Prostate gland (tissue), 2 donors: Measurements from ENCODE around the gene CRMP1. TPM values are rescaled to one million over a fixed set of nuclear protein-coding genes. Genes with fewer than 3 reads are reported as not detected.

Source experiments
- DNase-seq: peaks from one replicate; pipeline ENCODE4 v3.0.0-alpha.2; 2019; ENCODE audit warnings: low spot score
- H3K27ac ChIP-seq, 2 donors: fragments of 200-600 bp; sonication (generic); 2 replicates each; pipeline ENCODE4 v1.5.1; 2017 to 2019
- H3K27me3 ChIP-seq: fragments of 200-600 bp; sonication (generic); replicated peaks from 2 replicates; pipeline ENCODE4 v1.5.1; 2019; ENCODE audit not compliant: insufficient read depth
- H3K36me3 ChIP-seq, 2 donors: fragments of 200-600 bp; sonication (generic); 1 replicate in 1 of 2; 2 replicates in 1 of 2; pipeline versions ENCODE4 v1.5.1 to v1.8.1; 2017 to 2019
- H3K4me1 ChIP-seq: fragments of 200-600 bp; sonication (generic); replicated peaks from 2 replicates; pipeline ENCODE4 v1.5.1; 2019
- H3K4me3 ChIP-seq, 2 donors: fragments of 200-600 bp; sonication (generic); 2 replicates each; pipeline ENCODE4 v1.5.1; 2017 to 2019
- H3K9me3 ChIP-seq: fragments of 200-600 bp; sonication (generic); 2 replicates; pipeline ENCODE4 v1.5.1; 2017
- POLR2A ChIP-seq: fragments of 450-650 bp; IDR thresholded peaks from one replicate; pipeline ENCODE4 v1.6.1; 2016; ENCODE audit warnings: antibody characterized with exemption, mild to moderate bottlenecking
- POLR2AphosphoS5 ChIP-seq: sonication (generic); formaldehyde crosslinking; IDR thresholded peaks from one replicate; pipeline ENCODE4 v1.6.1; 2017; ENCODE audit warnings: antibody characterized with exemption
- WGBS: methylation state at CpG from one replicate; pipeline ENCODE4 v1.1.5; 2018; 5-methylcytosine and 5-hydroxymethylcytosine counted together
- intact Hi-C: fragments of 100-400 bp; cut with DNase I; formaldehyde crosslinking; loops from one replicate; pipeline ENCODE4 v1.14.2; 2022
- total RNA-seq, 2 donors: library from RNA; depleted of rRNA; stranded (reverse); fragments of >200 nt; gene quantifications; one replicate each; pipeline ENCODE4 v1.1.0, GENCODE V29; 2016
- TF ChIP-seq, protein P1 (sequence below), 4 experiments: fragments of 200-600 bp in 2 of 4; fragments of 450-650 bp in 2 of 4; sonication (generic) in 2 of 4; IDR thresholded peaks; 1 replicate in 3 of 4; 2 replicates in 1 of 4; pipeline ENCODE4 v1.5.1; 2016 to 2019; ENCODE audit warnings: antibody characterized with exemption in 4 of 4, mild to moderate bottlenecking in 2 of 4, moderate library complexity in 2 of 4

CRMP1 gene
- total RNA-seq, 2 donors from 2014 or later = 1.4 to 6.0 TPM

DNA sequence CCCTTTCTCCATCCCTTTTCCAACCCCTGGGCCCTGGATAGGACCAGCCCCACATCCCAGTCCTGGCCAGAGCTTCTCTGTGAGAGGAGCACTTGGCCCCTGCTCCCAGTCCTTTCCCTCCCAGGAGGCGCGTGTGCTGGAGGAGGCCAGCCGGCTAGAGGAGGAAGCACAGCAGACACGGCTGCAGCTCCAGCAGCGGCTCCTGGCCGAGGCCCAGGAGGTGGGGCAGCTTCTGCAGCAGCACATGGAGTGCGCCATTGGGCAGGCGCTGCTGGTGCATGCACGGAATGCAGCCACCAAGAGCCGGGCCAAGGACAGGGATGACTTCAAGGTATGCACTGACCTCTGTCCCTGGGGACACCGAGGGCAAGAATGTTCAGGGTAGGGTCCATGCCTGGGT, 94.4 kb downstream of the CRMP1 start:
- DNase-seq = no peak
- intact Hi-C loops = no loop called here
- no peak overlapping the region for H3K4me3 ChIP-seq

DNA sequence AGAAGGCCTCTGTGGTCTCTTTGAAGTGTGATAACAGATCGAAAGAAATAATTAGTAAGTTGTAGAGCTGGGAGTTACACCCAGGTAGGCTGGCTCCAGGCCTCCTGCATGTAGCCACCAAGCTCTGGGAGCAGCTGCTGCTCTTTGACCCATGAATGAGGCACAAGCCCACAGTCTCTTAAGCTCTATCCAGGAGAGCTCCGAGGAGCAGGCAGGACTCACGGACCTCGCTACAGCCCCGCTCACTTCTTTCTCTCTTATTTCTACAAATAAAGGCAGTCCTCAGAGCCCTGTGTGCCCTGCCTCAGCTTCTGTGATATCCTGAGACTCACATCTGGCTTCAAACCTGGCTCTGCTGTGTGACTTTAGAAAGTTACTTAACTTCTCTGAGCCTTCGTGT, 95.0 kb downstream of the CRMP1 start:
- no peak for TF ChIP-seq POLR2AphosphoS5
- intact Hi-C loops = no loop called here
- Histone ChIP-seq H3K27ac (no peak overlapping the region), H3K36me3 (peaks cover 0 to 9% of the 10 kb centered on the region in 2 donors), H3K27me3 (no peaks in the 10 kb centered on the region), H3K4me1 (no peaks in the 10 kb centered on the region), H3K9me3 (no peaks in the 10 kb centered on the region), H3K4me3 (no peak overlapping the region)
- DNase-seq = no peak
- WGBS = 95% methylated on average over 6 of the region's 6 CpGs

More for the DNA sequence above, 94.4 kb downstream of the CRMP1 start:
- Histone ChIP-seq H3K36me3 (peaks cover 0 to 9% of the 10 kb centered on the region in 2 donors), H3K27me3 (no peaks in the 10 kb centered on the region), H3K4me1 (no peaks in the 10 kb centered on the region), H3K9me3 (no peaks in the 10 kb centered on the region), H3K27ac (no peak overlapping the region)
- TF ChIP-seq POLR2AphosphoS5 (no peak), POLR2A (no peak)
- TF ChIP-seq, protein P1, sequence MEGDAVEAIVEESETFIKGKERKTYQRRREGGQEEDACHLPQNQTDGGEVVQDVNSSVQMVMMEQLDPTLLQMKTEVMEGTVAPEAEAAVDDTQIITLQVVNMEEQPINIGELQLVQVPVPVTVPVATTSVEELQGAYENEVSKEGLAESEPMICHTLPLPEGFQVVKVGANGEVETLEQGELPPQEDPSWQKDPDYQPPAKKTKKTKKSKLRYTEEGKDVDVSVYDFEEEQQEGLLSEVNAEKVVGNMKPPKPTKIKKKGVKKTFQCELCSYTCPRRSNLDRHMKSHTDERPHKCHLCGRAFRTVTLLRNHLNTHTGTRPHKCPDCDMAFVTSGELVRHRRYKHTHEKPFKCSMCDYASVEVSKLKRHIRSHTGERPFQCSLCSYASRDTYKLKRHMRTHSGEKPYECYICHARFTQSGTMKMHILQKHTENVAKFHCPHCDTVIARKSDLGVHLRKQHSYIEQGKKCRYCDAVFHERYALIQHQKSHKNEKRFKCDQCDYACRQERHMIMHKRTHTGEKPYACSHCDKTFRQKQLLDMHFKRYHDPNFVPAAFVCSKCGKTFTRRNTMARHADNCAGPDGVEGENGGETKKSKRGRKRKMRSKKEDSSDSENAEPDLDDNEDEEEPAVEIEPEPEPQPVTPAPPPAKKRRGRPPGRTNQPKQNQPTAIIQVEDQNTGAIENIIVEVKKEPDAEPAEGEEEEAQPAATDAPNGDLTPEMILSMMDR (IDR thresholded peaks at IDR 0.05) = no peak
- WGBS = 74% methylated on average over 11 of the region's 11 CpGs

DNA sequence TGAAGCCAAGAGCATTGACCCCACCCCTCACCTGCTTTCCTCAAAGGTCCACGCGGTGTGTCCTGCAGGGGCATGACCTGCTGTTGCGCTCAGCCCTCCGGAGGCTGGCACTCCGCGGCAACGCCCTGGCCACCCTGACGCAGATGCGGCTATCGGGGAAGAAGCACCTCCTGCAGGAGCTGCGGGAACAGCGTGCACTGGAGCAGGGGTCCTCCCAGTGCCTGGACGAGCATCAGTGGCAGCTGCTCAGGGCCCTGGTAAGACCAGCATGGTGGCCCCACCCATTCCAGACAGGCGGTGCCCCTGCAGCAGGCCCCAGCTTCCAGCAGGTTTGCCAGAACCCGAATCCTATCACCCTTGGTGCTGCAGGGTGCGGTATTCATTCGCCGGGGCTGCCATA, 95.9 kb downstream of the CRMP1 start:
- no peak for TF ChIP-seq POLR2A
- no peak for TF ChIP-seq POLR2AphosphoS5
- TF ChIP-seq, protein P1 (IDR thresholded peaks at IDR 0.05) = no peak
- Histone ChIP-seq H3K27ac (no peak overlapping the region), H3K36me3 (peaks cover 0 to 9% of the 10 kb centered on the region in 2 donors), H3K4me3 (no peak overlapping the region), H3K27me3 (no peaks in the 10 kb centered on the region), H3K4me1 (no peaks in the 10 kb centered on the region), H3K9me3 (no peaks in the 10 kb centered on the region)
- intact Hi-C loops = no loop called here
- 94% methylated on average over 18 of the region's 18 CpGs for WGBS
- no peak for DNase-seq

DNA sequence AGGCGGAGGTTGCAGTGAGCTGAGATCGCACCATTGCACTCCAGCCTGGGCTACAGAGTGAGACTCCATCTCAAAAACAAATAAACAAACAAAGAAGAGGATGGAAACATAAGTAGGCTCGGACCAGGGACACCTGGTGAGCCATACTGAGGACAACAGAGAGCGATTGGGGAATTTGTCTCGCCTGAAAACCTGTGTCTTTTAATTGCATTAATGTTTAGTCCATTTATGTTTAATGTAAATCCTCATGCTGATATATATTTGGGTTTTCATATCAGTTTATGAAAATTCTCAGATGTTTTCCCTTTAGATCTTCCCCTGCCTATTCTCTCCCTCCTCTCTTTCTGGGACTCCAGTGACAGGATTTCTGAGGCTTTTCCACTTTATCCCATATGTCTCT, 97.3 kb downstream of the CRMP1 start:
- TF ChIP-seq, protein P1 (IDR thresholded peaks at IDR 0.05) = no peak
- TF ChIP-seq POLR2AphosphoS5 = no peak
- TF ChIP-seq POLR2A = no peak
- WGBS = 97% methylated on average over 5 of the region's 5 CpGs
- intact Hi-C loops = no loop called here
- Histone ChIP-seq H3K4me3 (no peak overlapping the region), H3K27ac (no peak overlapping the region), H3K27me3 (no peaks in the 10 kb centered on the region), H3K36me3 (peaks cover 0 to 9% of the 10 kb centered on the region in 2 donors), H3K9me3 (no peaks in the 10 kb centered on the region), H3K4me1 (no peaks in the 10 kb centered on the region)
- no peak for DNase-seq

DNA sequence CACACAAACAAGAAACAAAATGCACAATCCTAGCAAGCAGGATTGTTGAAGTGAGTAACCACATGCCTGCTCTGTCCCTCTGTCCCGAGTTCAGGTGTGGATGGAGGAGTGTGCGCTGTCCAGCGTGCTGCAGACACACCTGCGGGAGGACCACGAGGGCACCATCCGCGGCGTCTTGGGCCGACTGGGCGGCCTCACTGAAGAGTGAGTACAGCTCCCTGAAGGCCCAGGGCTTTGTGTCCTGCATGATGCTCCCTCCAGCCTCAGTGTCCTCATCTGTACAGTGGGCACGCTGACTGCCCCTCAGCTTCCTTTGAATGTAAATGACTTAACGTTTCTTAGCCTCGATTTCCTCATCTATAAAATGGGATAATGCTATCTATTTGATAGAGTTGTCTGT, 99.4 kb downstream of the CRMP1 start:
- H3K4me3 ChIP-seq = no peak overlapping the region
- no peak overlapping the region for H3K27ac ChIP-seq
- H3K36me3 ChIP-seq = peaks cover 0 to 9% of the 10 kb centered on the region in 2 donors
- intact Hi-C loops = no loop called here
- no peak for DNase-seq
- no peaks in the 10 kb centered on the region for H3K4me1 ChIP-seq
- no peaks in the 10 kb centered on the region for H3K9me3 ChIP-seq
- WGBS = 91% methylated on average over 13 of the region's 13 CpGs
- no peaks in the 10 kb centered on the region for H3K27me3 ChIP-seq
- TF ChIP-seq, protein P1 (IDR thresholded peaks at IDR 0.05) = no peak
- TF ChIP-seq POLR2A (no peak), POLR2AphosphoS5 (no peak)
